Peyer's patch (tissue), 4 donors: Measurements from ENCODE around the gene UNC50.

Source experiments
- CTCF ChIP-seq, 6 experiments: fragments of 450-650 bp in 4 of 6; fragments of 200-600 bp in 2 of 6; sonication (generic) in 1 of 6; IDR thresholded peaks; one replicate each; pipeline ENCODE4 v1.5.1; 2017 to 2019; ENCODE audit warnings: antibody characterized with exemption in 6 of 6, mild to moderate bottlenecking in 3 of 6, moderate library complexity in 1 of 6
- POLR2A ChIP-seq, 2 donors: fragments of 450-650 bp; IDR thresholded peaks; one replicate each; pipeline ENCODE4 v1.5.1; 2017; ENCODE audit warnings: antibody characterized with exemption in 2 of 2, mild to moderate bottlenecking in 2 of 2, moderate library complexity in 2 of 2

DNA sequence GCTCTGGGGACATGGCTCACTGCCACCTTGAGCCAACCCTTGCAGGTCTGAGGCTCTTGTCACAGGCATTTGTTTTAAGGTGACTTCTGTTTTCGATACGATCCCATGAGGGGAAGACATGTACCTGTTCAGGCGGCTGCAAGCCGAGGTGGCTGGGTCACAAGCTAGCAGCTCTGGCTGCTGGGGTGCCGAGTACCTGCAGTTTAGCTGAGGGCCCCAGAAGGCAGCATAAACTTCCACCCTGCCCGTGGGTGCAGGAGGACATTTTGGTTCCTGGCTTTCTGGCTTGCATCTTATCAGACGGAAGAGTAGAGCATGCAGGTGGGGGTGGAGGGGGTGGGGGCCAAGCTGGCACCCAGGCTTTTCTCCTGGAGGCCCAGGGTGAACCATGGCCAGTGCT lies 28.5 kb upstream of the UNC50 start:
- TF ChIP-seq CTCF (IDR thresholded peaks at IDR 0.05) (no peak), POLR2A (IDR thresholded peaks at IDR 0.05) (no peak)
